Measurements from ENCODE around the gene ACSM4.

The ACSM4 gene

DNA sequence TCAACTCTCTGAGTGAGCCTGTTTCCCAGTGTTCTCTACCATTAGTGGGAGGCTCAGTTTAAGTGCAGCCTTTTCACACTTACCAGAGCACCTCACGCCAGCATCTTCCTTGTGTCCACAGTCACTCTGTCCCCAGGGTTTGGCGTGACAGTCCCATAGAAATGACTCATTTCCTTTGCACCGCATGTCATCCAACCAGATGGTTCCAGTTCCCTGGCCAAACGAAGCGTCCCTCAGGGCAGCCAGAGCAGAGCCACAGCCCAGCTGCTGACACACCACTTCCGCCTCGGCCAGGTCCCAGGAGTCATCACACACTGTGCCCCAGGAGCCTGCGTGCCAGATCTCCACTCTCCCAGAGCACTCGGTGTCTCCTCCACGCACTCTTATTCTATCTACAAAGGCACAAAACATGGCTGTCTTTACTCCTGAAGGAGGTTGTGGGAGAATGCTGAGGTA is 65.4 kb downstream of the ACSM4 start:
- Histone ChIP-seq H3K4me1 (ENCODE audit: control insufficient read depth, insufficient read depth, low read length) (no peaks in the 10 kb centered on the region), H3K27ac (ENCODE audit: low read length) (no peak overlapping the region), H3K9me3 (ENCODE audit: control insufficient read depth in 2 of 2, low read length in 2 of 2) (no peaks in the 10 kb centered on the region), H3K36me3 (ENCODE audit: control insufficient read depth in 2 of 2, insufficient read depth in 2 of 2, low read length in 2 of 2) (no peaks in the 10 kb centered on the region), H3K9ac (ENCODE audit: low read length in 2 of 2) (no peak overlapping the region), H3K27me3 (ENCODE audit: control insufficient read depth in 1 of 2, insufficient read depth in 2 of 2, low read length in 2 of 2) (no peaks in the 10 kb centered on the region), H3K4me3 (ENCODE audit: low read length in 2 of 2) (no peak overlapping the region)

DNA sequence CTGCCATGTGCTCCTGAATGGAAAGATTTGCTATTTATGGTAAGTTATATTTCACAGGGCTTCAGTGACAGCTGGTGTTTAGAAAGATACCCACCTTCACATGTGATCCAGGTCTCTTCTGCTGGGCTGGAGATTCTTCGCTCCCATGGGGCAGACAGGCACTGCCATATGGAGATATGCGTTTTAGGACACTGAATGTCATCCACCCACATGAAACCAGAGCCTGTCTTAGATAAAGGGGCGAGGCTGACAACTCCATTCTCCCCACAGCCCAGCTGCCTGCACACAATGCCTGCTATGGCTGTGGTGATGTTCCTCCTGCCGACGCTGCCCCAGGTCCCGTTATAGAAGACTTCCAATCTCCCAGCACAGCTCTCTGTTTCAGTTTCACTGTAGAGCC is 69.4 kb downstream of the ACSM4 start:
- Histone ChIP-seq H3K27me3 (ENCODE audit: control insufficient read depth in 1 of 2, insufficient read depth in 2 of 2, low read length in 2 of 2) (no peaks in the 10 kb centered on the region), H3K36me3 (ENCODE audit: control insufficient read depth in 2 of 2, insufficient read depth in 2 of 2, low read length in 2 of 2) (no peaks in the 10 kb centered on the region), H3K4me1 (ENCODE audit: control insufficient read depth, insufficient read depth, low read length) (no peaks in the 10 kb centered on the region), H3K9me3 (ENCODE audit: control insufficient read depth in 2 of 2, low read length in 2 of 2) (no peaks in the 10 kb centered on the region), H3K4me3 (ENCODE audit: low read length in 2 of 2) (no peak overlapping the region), H3K9ac (ENCODE audit: low read length in 2 of 2) (no peak overlapping the region), H3K27ac (ENCODE audit: low read length) (no peak overlapping the region)

DNA sequence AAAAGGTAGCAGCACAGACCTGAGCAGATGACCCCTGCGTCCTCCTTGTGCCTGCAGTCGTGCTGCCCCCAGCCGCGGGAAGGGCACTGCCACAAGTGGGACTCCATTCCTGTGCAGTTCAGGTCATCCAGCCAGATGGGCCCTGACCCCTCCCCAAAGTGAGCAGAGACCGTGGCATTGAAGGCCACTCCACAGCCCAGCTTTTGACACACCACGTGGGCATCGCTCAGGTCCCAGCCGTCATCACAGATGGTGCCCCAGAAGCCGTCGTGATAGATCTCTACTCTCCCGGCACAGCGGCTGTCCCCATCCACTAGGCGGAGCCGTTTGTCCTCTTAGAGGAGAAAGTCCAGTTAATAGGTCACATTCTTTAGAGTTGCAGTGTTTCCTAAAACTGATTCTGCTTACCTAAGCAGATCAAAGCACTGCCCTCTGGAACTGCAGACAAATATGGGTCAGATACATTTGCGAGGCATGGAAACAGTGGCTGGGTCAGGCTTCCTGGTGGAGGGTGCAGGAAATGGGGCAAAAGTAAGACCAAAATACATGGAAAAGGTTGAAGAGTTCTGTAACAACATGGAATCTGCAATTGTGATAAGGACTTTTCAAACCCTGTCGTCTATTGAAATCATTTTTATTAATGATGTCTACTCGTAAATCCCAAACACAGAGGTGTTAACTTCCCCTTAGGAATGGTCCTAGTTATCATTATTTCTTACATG is 70.7 kb downstream of the ACSM4 start:
- H3K9me3 ChIP-seq (ENCODE audit: control insufficient read depth in 2 of 2, low read length in 2 of 2): no peaks in the 10 kb centered on the region
- H3K27me3 ChIP-seq (ENCODE audit: control insufficient read depth in 1 of 2, insufficient read depth in 2 of 2, low read length in 2 of 2): no peaks in the 10 kb centered on the region
- no peaks in the 10 kb centered on the region for H3K4me1 ChIP-seq (ENCODE audit: control insufficient read depth, insufficient read depth, low read length)

DNA sequence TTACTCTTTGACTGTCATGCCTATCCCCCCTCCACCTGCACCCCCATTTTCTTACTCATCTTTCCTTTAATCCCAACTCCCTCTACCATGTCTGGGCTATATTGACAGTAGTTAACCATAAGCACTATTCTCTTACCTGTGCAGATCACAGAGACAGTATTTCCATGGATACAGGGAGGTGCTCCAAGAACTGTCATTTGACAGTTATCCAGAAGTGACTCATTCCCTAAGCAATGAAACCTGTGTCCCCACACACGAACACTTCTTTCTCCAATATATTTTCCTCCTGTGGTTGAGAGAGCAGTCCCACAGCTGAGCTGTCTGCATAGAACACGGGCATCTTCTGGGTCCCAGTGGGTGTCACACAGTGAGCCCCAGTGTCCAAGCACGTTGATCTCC is 71.3 kb downstream of the ACSM4 start:
- Histone ChIP-seq H3K27ac (ENCODE audit: low read length) (no peak overlapping the region), H3K4me1 (ENCODE audit: control insufficient read depth, insufficient read depth, low read length) (no peaks in the 10 kb centered on the region), H3K36me3 (ENCODE audit: control insufficient read depth in 2 of 2, insufficient read depth in 2 of 2, low read length in 2 of 2) (no peaks in the 10 kb centered on the region), H3K27me3 (ENCODE audit: control insufficient read depth in 1 of 2, insufficient read depth in 2 of 2, low read length in 2 of 2) (no peaks in the 10 kb centered on the region), H3K9me3 (ENCODE audit: control insufficient read depth in 2 of 2, low read length in 2 of 2) (no peaks in the 10 kb centered on the region), H3K9ac (ENCODE audit: low read length in 2 of 2) (no peak overlapping the region), H3K4me3 (ENCODE audit: low read length in 2 of 2) (no peak overlapping the region)

More for the DNA sequence above, 70.7 kb downstream of the ACSM4 start:
- Histone ChIP-seq H3K27ac (ENCODE audit: low read length) (no peak overlapping the region), H3K4me3 (ENCODE audit: low read length in 2 of 2) (no peak overlapping the region), H3K36me3 (ENCODE audit: control insufficient read depth in 2 of 2, insufficient read depth in 2 of 2, low read length in 2 of 2) (no peaks in the 10 kb centered on the region), H3K9ac (ENCODE audit: low read length in 2 of 2) (no peak overlapping the region)

DNA sequence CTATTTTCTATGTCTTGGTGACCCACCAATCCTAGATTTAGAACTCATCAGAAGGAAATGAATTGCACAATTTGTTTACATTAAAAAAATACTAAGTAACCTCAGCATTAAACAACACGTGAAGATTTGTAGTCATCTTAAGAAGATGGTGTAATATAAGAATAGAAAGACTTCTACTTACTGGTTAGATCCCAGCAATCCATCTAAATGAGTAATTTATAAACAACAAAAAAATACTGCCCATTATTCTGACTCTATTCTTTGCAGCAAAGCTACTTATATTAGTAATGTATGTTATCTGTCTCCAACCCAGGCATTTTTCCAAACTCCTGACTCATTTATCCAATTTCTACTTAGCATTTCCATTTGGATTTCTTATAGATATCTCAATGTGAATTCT is 72.3 kb downstream of the ACSM4 start:
- no peak overlapping the region for H3K4me3 ChIP-seq (ENCODE audit: low read length in 2 of 2)
- no peaks in the 10 kb centered on the region for H3K36me3 ChIP-seq (ENCODE audit: control insufficient read depth in 2 of 2, insufficient read depth in 2 of 2, low read length in 2 of 2)
- H3K4me1 ChIP-seq (ENCODE audit: control insufficient read depth, insufficient read depth, low read length): no peaks in the 10 kb centered on the region
- H3K27ac ChIP-seq (ENCODE audit: low read length): no peak overlapping the region
- no peaks in the 10 kb centered on the region for H3K9me3 ChIP-seq (ENCODE audit: control insufficient read depth in 2 of 2, low read length in 2 of 2)
- H3K9ac ChIP-seq (ENCODE audit: low read length in 2 of 2): no peak overlapping the region
- H3K27me3 ChIP-seq (ENCODE audit: control insufficient read depth in 1 of 2, insufficient read depth in 2 of 2, low read length in 2 of 2): no peaks in the 10 kb centered on the region
